ENCODE data around the gene LDLRAD3. TPM values are rescaled to one million over a fixed set of nuclear protein-coding genes. Genes with fewer than 3 reads are reported as not detected.
"Not testable (repeated sequence)": the region's sequence is repeated elsewhere in the genome, so short reads cannot be mapped to it uniquely, and the experiment has no call there.

LDLRAD3 gene
- total RNA-seq, 1 experiment from 2014 or later = 4.5 TPM

- DNase-seq (ENCODE audit: low spot score) = peak; percentile 98
- in situ Hi-C loops (cut with HindIII; ENCODE audit: low sequenced_read_pairs) = no loop called here
Measured at GRCh38 chr11:36010010-36010740, 66.3 kb downstream of the LDLRAD3 start.

DNA sequence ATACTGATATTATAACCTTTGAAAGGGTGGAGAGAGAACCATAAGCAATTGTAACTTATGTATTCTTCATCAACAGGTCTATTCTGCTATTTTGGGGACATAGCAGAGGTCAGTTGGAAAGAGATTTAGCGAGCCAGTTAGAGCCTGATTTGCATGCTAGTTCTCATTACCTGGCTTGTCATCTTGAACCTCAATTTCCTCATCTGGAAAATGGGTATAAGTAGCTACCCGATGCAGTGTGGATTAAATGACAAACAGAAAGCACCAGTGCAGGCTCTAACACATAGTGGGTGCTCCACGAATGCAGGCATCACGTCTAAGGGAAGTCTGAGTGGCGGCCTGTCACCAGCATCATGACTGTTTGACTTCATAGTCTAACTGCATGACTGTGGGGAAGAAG lies 67.7 kb downstream of the LDLRAD3 start:
- in situ Hi-C loops (cut with HindIII; ENCODE audit: low sequenced_read_pairs) = no loop called here
- no peak for DNase-seq (ENCODE audit: low spot score)

GRCh38 chr11:36012455-36012854 lies 68.6 kb downstream of the LDLRAD3 start:
- in situ Hi-C loops (cut with HindIII; ENCODE audit: low sequenced_read_pairs) = no loop called here
- peak; percentile 49 for DNase-seq (ENCODE audit: low spot score)

- in situ Hi-C loops (cut with HindIII; ENCODE audit: low sequenced_read_pairs) = no loop called here
Measured at GRCh38 chr11:36012979-36013378, 69.1 kb downstream of the LDLRAD3 start.

DNA sequence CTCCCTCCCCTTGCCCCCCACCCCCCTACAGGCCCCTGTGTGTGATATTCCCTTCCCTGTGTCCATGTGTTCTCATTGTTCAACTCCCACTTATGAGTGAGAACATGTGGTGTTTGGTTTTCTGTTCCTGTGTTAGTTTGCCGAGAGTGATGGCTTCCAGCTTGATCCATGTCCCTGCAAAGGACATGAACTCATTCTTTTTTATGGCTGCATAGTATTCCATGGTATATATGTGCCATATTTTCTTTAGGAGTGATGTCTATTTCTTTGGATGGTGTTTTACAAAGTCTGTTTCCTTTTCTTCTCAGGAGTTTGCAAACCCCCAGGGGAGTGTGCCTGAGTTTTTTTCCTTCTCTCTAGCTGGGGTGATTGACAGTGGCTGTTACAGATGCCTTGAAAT lies 69.6 kb downstream of the LDLRAD3 start:
- in situ Hi-C loops (cut with HindIII; ENCODE audit: low sequenced_read_pairs); DNase-seq (ENCODE audit: low spot score): not testable (repeated sequence)

More at GRCh38 chr11:36012979-36013378, 69.1 kb downstream of the LDLRAD3 start:
- DNase-seq (ENCODE audit: low spot score) = no peak

DNA sequence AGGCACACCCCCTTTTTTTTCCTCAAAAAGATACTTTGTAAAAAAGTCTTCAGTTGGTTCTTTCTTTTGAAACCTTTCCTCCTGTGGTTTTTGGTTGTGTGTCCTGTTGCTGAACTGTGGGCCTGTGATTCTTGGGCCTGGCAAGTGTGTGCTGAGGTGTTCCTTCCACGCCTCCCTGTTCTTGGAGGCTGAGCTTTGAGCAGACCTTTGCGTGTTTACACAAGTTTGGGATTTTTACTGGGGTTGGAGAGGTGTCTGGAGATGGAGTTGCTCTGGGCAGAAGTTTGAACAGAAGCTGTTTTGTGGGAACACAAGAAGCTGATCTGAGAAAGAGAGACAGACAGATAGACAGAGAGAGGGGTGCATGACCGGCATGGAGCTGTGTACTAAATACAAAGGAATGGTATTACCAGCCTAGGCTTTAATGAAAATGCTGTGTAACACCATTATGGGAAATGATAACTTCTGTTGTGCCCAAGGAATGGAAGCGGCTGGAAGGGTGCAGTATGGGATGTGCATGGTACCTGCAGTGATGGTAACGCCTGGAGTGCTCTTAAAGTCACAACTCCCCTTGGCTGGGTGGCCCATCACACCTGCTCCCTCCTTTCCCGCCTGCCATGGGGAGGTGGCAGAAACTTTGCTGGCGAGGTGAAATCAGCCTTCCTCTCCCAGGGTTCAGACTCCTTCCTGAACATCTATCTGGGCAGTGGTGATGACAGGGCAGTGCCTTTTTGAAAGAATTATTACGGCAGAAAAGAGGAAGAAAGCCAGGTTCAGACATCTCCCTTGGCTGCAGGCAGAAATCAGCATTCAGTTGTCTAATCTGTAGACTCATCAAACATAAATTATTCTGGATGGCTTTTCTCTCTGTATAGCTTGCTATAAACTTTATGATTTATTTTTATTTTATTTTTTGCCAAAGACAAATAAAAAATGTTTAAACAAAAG lies 70.4 kb downstream of the LDLRAD3 start:
- no peak for DNase-seq (ENCODE audit: low spot score)
- in situ Hi-C loops (cut with HindIII; ENCODE audit: low sequenced_read_pairs) = no loop called here

- in situ Hi-C loops (cut with HindIII; ENCODE audit: low sequenced_read_pairs) = no loop called here
- DNase-seq (ENCODE audit: low spot score) = no peak
Measured at GRCh38 chr11:36014898-36015665, 71.2 kb downstream of the LDLRAD3 start.

DNA sequence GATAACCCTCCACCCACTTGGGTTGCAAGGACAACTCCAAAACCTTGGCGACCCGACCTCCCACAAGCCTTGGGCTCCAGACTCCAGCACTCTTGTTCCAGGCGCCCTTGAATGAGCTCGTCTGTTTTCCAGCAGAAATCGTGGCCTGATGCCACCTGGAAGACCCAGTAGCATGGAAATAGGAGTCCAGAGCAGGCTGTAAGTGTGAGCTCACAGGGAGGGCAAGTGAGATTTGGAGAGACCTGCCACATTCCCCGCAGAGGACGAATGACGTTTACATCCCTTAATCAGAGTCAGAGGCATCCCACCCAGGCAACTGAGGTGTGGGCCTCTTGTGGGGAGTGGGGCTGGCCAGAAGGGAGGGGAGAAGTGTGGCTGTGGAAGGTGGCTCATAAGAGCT lies 71.9 kb downstream of the LDLRAD3 start:
- in situ Hi-C loops (cut with HindIII; ENCODE audit: low sequenced_read_pairs) = no loop called here

DNA sequence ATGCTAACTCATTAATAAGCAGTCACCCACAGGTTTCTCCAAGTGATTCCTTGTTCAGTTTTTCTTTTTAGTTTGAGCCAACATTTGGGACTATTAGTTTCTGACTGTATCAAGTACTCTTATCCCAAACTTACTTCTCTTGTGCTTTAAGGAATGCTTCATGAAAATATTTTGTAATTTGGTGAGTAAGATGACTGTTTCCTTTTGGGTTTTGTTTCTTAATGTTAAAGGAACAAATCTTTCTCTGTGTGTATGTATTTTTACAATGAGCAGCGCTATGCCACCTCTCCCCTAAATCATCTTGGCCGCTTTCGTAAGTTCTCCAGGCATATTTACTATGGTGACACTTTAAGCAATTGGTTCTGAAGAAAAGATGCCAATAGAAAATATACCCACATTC lies 72.4 kb downstream of the LDLRAD3 start:
- in situ Hi-C loops (cut with HindIII; ENCODE audit: low sequenced_read_pairs) = no loop called here
- DNase-seq (ENCODE audit: low spot score) = no peak

More for the DNA sequence above, 71.9 kb downstream of the LDLRAD3 start:
- peak; percentile 95 for DNase-seq (ENCODE audit: low spot score)

DNA sequence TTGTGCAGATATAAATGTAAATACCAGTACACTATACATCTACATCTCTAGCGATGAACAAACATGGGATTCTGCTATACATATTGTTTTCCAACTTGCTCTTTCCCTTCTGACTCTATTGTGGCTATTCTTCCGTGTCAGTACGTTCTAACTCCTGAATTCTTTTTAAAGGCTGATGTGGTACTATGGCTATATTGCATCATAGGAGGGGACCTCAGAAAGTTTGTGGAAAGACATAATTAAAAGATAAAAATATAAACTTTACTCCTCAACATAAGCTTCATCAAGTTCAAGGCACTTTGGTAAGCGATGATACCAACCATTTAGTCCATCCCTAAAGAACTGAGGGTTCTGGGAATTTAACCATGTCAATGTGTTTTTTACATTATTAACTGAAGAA lies 72.8 kb downstream of the LDLRAD3 start:
- in situ Hi-C loops (cut with HindIII; ENCODE audit: low sequenced_read_pairs) = no loop called here

DNA sequence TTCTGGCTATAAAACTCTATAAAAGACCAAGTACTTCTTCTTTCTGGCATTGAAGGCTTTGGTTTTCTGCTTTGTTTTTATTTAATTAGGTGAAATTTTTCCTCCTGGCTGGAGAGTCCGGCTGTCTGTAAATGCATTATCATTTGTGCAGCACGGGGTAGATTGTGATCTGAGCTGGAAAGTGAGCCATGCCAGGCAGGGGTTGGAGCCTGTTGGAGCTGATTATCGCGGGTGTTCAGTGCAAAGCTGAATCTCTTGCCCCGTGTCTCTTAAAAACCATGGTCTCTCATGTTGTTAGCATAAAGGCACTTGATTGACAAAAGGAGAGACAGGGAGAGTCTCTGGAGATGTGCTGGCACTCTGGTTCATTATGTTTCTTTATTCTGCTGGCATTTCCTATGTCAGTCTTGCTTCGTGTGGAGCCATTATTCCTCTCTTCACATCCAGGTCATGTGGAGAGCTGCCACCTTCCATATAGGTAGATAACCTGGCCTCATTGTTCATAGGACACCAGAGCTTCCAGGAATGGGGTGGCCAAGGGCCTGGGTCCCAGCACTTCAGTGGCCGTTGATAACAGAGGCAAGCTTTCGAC lies 75.2 kb downstream of the LDLRAD3 start:
- peak; percentile 81 for DNase-seq (ENCODE audit: low spot score)
- in situ Hi-C loops (cut with HindIII; ENCODE audit: low sequenced_read_pairs) = no loop called here

More for the DNA sequence above, 72.8 kb downstream of the LDLRAD3 start:
- no peak for DNase-seq (ENCODE audit: low spot score)

GRCh38 chr11:36019722-36020121 lies 75.9 kb downstream of the LDLRAD3 start:
- DNase-seq (ENCODE audit: low spot score) = no peak
- in situ Hi-C loops (cut with HindIII; ENCODE audit: low sequenced_read_pairs) = no loop called here

DNA sequence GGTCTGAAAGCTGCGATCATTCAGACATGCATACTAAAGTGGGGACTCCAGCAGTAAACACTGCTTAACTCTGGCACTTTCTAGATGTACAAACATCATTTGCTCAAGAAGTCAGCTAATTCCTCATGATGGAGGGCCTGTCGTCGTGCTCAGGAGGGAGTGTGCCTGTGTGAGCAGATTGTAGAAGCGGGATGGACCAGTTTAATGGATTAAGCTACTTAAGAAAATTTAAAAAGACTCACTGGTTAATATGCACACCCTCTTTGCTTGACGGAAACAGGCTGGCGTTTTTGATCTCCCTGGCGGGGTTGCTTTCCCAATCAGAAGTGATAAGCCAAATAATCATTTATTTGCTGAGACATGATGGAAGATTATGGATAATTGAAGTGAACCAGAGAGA lies 79.0 kb downstream of the LDLRAD3 start:
- DNase-seq (ENCODE audit: low spot score) = no peak
- in situ Hi-C loops (cut with HindIII; ENCODE audit: low sequenced_read_pairs) = no loop called here

- in situ Hi-C loops (cut with HindIII; ENCODE audit: low sequenced_read_pairs) = no loop called here
- no peak for DNase-seq (ENCODE audit: low spot score)
Measured at GRCh38 chr11:36023922-36024321, 80.1 kb downstream of the LDLRAD3 start.

DNA sequence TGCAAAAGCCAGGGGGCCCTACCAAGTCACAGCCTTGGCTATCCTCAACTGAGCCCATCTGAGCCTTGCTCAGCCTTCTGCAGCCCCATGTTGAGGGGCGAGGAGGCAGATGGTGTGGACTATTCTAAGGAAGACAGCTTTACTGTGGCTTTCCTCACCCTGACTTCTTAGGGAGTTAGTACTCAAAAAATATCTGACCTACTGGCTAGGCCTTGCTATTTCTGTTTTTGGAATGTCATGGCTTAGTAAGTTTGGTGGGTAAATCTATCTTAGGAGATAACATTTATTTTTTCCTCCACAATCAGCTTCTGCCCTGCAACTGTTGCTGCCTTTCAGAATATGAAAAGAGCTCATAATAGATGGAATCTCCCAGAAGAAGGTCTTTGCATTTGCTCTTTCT lies 80.9 kb downstream of the LDLRAD3 start:
- no peak for DNase-seq (ENCODE audit: low spot score)
- in situ Hi-C loops (cut with HindIII; ENCODE audit: low sequenced_read_pairs) = no loop called here

- DNase-seq (ENCODE audit: low spot score) = no peak
- in situ Hi-C loops (cut with HindIII; ENCODE audit: low sequenced_read_pairs) = no loop called here
Measured at GRCh38 chr11:36026315-36026968, 82.6 kb downstream of the LDLRAD3 start.

DNA sequence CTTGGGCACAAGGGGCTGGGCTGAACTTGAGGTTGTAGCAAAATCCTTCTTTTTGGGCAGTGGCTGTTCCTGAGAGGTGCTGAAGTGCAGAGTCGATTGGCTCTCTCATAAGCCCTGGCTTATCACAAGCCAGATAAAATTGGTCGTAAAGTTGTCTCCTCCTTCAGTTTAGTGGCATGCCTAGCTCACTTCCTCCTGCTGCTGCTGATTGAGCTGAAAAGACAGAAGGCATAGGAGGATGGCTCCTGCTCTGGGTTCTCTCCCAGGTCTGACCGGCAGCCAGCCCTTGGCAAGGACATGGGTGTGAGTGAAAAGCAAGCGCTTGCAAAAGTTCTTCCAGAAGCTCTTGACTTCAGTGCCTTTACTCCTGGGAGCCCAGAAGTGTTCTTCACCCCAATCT lies 83.9 kb downstream of the LDLRAD3 start:
- DNase-seq (ENCODE audit: low spot score) = peak; percentile 84
- in situ Hi-C loops (cut with HindIII; ENCODE audit: low sequenced_read_pairs) = no loop called here

DNA sequence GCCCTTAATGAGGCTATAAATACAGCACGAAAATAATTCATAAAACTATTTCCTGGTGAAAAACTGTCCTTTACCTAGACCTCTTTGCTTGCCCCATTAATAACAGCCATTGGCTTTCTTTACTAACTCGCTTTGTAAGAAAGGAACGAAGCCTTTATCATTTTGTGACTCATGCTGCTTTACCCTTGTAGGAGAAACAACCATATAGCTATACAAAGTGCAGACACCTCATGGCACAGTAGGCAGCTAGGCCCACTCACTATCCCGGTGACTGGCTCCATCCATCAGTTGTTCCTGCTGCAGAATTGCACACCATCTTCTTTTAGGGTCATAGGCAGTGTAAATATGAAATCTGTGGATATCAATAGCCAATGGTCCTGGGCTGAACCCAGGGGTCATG lies 85.8 kb downstream of the LDLRAD3 start:
- in situ Hi-C loops (cut with HindIII; ENCODE audit: low sequenced_read_pairs) = no loop called here
- no peak for DNase-seq (ENCODE audit: low spot score)

All from G401 (cell line).